OCI-LY1 (cell line): Measurements from ENCODE around the gene PRODH.
"Not testable (repeated sequence)": the region's sequence is repeated elsewhere in the genome, so short reads cannot be mapped to it uniquely, and the experiment has no call there.

Source experiments
- H2AFZ ChIP-seq: fragments of 200-600 bp; sonication (generic), shearing (Covaris generic); 2 replicates; pipeline ENCODE4 v1.6.0; 2014; ENCODE audit warnings: antibody characterized with exemption, mild to moderate bottlenecking, low read length
- H3F3A ChIP-seq: fragments of 200-600 bp; sonication (generic), shearing (Covaris generic); 2 replicates; pipeline ENCODE4 v1.6.0; 2014; ENCODE audit warnings: mild to moderate bottlenecking, antibody characterized with exemption, low read length, moderate library complexity; ENCODE audit not compliant: insufficient read depth
- H3K27ac ChIP-seq: fragments of 200-600 bp; sonication (generic); 2 replicates; pipeline ENCODE4 v1.5.1; 2014; ENCODE audit warnings: low read length, mixed run types, mild to moderate bottlenecking, low read depth; ENCODE audit not compliant: poor library complexity, severe bottlenecking
- H3K27me3 ChIP-seq: fragments of 200-600 bp; sonication (generic); 2 replicates; pipeline ENCODE4 v1.6.0; 2014; ENCODE audit warnings: antibody characterized with exemption, mild to moderate bottlenecking, low read length, moderate library complexity; ENCODE audit not compliant: insufficient read depth
- H3K36me3 ChIP-seq: fragments of 200-600 bp; sonication (generic); 2 replicates; pipeline ENCODE4 v1.6.1; 2014; ENCODE audit warnings: mild to moderate bottlenecking, antibody characterized with exemption, low read length, moderate library complexity, mixed read lengths; ENCODE audit not compliant: insufficient read depth
- H3K4me1 ChIP-seq: fragments of 200-600 bp; sonication (generic); 2 replicates; pipeline ENCODE4 v1.5.1; 2014; ENCODE audit warnings: mild to moderate bottlenecking, low read length, moderate library complexity; ENCODE audit not compliant: insufficient read depth, severe bottlenecking
- H3K4me2 ChIP-seq: fragments of 200-600 bp; sonication (generic), shearing (Covaris generic); 2 replicates; pipeline ENCODE4 v1.6.1; 2014; ENCODE audit warnings: low read length
- H3K4me3 ChIP-seq: fragments of 200-600 bp; sonication (generic); 2 replicates; pipeline ENCODE4 v1.5.1; 2014; ENCODE audit warnings: low read length, low read depth, mild to moderate bottlenecking, mixed read lengths; ENCODE audit not compliant: poor library complexity, severe bottlenecking
- H3K79me2 ChIP-seq: fragments of 200-600 bp; shearing (Covaris generic); 2 replicates; pipeline ENCODE4 v1.6.1; 2016; ENCODE audit warnings: mixed run types, low read length, mixed read lengths; ENCODE audit not compliant: insufficient read depth
- H3K9ac ChIP-seq: fragments of 200-600 bp; sonication (generic), shearing (Covaris generic); 2 replicates; pipeline ENCODE4 v1.6.1; 2014; ENCODE audit warnings: mild to moderate bottlenecking, low read length, mixed read lengths
- H3K9me2 ChIP-seq: fragments of 200-600 bp; sonication (generic), shearing (Covaris generic); 2 replicates; pipeline ENCODE4 v1.6.1; 2014; ENCODE audit warnings: low read depth, mild to moderate bottlenecking, low read length, mixed read lengths
- H3K9me3 ChIP-seq: fragments of 200-600 bp; shearing (Covaris generic); 2 replicates; pipeline ENCODE4 v1.6.1; 2014; ENCODE audit warnings: low read length, mixed read lengths
- H4K20me1 ChIP-seq: fragments of 200-600 bp; sonication (generic), shearing (Covaris generic); 2 replicates; pipeline ENCODE4 v1.6.0; 2016; ENCODE audit warnings: mild to moderate bottlenecking, low read length; ENCODE audit not compliant: insufficient read depth
- EZH2 ChIP-seq: fragments of 200-600 bp; sonication (generic), shearing (Covaris generic); IDR thresholded peaks from 2 replicates; pipeline ENCODE4 v1.8.0; 2017; ENCODE audit warnings: borderline replicate concordance, mixed run types, mild to moderate bottlenecking, antibody characterized with exemption, low read length, moderate library complexity, mixed read lengths
- TF ChIP-seq, protein P1 (sequence below): fragments of 200-600 bp; sonication (generic), shearing (Covaris generic); IDR thresholded peaks from 2 replicates; pipeline ENCODE4 v1.5.1; 2017; ENCODE audit warnings: mild to moderate bottlenecking, antibody characterized with exemption, low read length, moderate library complexity, mixed read lengths

The PRODH gene

DNA sequence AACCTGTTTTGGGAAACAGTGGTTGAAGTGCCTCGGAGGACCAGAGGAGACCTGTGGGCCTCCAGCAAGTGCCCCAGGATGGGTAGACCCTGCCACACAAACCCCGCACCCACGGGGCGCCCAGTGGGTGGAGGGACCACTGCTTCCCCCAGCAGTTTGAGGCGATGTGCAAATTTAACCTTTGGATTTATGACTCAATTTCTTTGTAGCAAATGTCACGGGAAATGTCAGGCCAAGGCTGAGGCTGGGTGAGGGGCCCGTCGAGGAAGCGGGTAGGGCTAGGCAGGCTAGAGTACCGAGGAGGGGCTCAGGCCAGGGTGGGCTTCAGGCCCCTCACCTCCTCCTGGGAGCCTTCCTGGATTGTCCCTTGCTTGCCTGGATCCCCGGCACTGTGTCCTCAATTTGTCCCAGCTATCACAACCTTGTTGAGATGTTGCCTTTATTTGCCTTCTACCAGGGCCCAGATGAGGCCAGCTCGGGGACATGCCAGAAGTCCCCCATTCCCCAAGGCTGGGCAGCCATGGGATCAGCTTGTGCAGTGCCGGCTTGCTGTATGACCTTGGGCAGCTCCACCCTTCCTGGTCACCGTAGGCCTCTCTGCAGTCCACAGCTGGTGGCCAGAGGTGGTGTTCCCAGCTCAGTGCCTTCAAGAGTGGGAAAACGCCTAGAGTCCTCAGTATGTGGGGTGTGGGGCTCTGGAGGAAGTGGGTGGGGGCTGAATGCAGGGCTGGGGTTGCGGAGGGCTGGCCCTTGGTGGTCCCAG lies 39.5 kb upstream of the PRODH start:
- Histone ChIP-seq H3K9ac (no peak overlapping the region), H3F3A (no peaks in the 10 kb centered on the region), H4K20me1 (no peaks in the 10 kb centered on the region), H2AFZ (no peak overlapping the region), H3K79me2 (no peaks in the 10 kb centered on the region), H3K4me1 (no peaks in the 10 kb centered on the region), H3K36me3 (no peaks in the 10 kb centered on the region), H3K27me3 (no peaks in the 10 kb centered on the region; the same call in 1 of the 2 replicates), H3K4me3 (no peak overlapping the region), H3K9me3 (no peaks in the 10 kb centered on the region), H3K4me2 (no peak overlapping the region), H3K27ac (no peak overlapping the region), H3K9me2 (no peaks in the 10 kb centered on the region)
- TF ChIP-seq, protein P1, sequence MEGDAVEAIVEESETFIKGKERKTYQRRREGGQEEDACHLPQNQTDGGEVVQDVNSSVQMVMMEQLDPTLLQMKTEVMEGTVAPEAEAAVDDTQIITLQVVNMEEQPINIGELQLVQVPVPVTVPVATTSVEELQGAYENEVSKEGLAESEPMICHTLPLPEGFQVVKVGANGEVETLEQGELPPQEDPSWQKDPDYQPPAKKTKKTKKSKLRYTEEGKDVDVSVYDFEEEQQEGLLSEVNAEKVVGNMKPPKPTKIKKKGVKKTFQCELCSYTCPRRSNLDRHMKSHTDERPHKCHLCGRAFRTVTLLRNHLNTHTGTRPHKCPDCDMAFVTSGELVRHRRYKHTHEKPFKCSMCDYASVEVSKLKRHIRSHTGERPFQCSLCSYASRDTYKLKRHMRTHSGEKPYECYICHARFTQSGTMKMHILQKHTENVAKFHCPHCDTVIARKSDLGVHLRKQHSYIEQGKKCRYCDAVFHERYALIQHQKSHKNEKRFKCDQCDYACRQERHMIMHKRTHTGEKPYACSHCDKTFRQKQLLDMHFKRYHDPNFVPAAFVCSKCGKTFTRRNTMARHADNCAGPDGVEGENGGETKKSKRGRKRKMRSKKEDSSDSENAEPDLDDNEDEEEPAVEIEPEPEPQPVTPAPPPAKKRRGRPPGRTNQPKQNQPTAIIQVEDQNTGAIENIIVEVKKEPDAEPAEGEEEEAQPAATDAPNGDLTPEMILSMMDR: no peak

DNA sequence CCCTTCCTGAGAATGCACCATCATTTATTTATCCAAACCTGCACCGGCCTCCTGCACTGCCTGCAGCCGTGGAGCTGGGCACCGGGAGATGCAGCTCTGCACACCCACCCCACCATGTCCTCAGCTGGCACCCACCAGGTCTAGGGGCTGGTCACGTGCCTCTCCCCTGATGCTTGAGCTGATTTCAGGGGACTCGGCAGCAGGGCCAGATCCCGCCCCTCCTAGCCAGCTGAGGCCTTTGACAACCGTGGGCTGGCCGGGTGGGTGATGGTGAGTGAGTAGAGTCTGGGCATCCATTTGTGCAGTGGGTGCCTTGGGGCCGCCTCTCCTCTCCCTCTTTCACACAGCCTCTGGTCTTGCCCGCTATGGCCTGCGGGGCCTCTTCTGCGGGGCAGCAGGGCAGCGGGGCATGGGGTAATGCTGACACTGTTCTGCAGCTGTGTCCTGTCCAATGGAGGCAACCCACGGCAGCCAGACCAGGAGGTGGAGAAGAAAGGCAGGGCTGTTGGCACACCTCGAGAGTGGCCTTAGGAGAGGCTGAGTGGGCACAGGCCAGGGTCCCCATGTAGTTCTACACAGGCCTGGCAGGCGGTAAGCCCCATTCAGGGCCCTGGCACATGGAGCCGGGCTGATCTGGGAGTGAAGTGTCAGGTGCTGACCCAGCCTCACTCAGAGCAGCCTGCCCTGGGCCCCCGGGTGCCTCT lies 38.5 kb upstream of the PRODH start:
- H3F3A ChIP-seq: no peaks in the 10 kb centered on the region
- H3K27me3 ChIP-seq: no peaks in the 10 kb centered on the region; the same call in 1 of the 2 replicates
- no peaks in the 10 kb centered on the region for H3K79me2 ChIP-seq
- H3K4me2 ChIP-seq: no peak overlapping the region
- H3K27ac ChIP-seq: no peak overlapping the region
- no peak overlapping the region for H3K9ac ChIP-seq
- TF ChIP-seq, protein P1: no peak
- no peak for TF ChIP-seq EZH2
- H4K20me1 ChIP-seq: no peaks in the 10 kb centered on the region
- H3K36me3 ChIP-seq: no peaks in the 10 kb centered on the region
- no peaks in the 10 kb centered on the region for H3K4me1 ChIP-seq
- H3K9me2 ChIP-seq: no peaks in the 10 kb centered on the region
- no peaks in the 10 kb centered on the region for H3K9me3 ChIP-seq
- no peak overlapping the region for H3K4me3 ChIP-seq
- no peak overlapping the region for H2AFZ ChIP-seq

DNA sequence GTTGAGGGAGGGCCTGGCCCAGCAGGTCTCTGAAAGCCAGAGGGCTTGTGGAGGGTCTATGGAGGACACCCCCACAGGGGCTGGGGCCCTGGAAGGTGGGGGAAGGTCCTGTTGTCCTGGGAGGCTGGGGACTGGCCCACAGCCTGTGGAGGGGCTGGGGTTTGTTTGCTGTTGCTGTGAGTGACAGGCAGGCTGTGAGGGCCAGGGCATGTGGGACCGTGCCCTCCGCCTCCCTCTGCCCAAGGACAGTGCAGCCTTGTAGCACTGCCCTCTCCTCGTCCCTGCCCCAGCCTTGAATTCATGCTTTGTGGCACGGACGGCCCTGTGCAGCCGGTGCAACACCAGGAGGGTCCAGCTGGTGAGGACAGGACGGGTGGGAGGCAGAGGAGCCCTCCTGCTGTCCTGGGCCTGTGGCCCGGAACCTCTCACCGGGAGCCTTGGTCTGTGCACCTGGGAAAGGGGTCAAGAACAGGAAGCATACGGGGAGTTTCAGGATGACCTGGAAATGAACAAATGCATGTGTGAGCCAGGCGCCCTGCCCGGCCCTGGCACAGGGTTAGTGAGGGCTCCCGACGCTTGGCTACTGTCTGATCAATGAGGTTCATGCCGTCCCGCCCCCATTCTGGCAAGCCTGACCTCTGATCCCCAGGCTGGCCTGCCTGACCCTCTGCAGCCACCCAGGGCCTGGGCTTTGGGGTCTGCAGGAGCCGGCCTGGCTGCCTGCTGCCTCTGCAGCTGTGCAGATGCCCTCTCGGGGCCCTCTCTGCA lies 37.4 kb upstream of the PRODH start:
- no peaks in the 10 kb centered on the region for H3K9me2 ChIP-seq
- H3K27me3 ChIP-seq: no peaks in the 10 kb centered on the region; the same call in 1 of the 2 replicates
- no peaks in the 10 kb centered on the region for H4K20me1 ChIP-seq
- H3K4me1 ChIP-seq: no peaks in the 10 kb centered on the region
- no peak overlapping the region for H3K9ac ChIP-seq
- H3K36me3 ChIP-seq: no peaks in the 10 kb centered on the region
- no peaks in the 10 kb centered on the region for H3F3A ChIP-seq
- no peaks in the 10 kb centered on the region for H3K9me3 ChIP-seq
- H3K4me3 ChIP-seq: no peak overlapping the region
- no peak overlapping the region for H3K4me2 ChIP-seq
- no peak overlapping the region for H2AFZ ChIP-seq
- TF ChIP-seq, protein P1: no peak
- no peak for TF ChIP-seq EZH2
- no peak overlapping the region for H3K27ac ChIP-seq
- H3K79me2 ChIP-seq: no peaks in the 10 kb centered on the region

DNA sequence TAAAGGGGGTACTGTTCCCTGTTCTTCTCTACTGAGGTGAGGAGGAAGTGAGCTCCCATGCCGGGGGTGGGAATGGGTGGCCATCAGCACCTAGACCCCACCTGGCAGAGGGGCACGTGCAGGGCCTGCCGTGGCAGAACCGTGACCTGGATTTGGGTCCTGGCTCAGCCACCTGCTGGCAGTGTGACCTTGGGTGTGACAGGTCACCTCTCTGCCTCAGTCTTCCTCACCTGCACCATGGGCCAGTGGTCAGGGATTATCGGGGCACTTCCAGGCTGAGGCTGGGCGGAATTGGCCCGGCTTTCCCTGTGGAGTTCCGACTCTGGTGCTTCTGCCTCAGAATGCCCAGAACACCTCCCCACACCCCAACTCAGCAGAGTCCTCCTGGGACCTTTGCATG lies 36.5 kb upstream of the PRODH start:
- not testable (repeated sequence) for H3K27me3 ChIP-seq, H3K4me3 ChIP-seq, H3K79me2 ChIP-seq, H3F3A ChIP-seq, H4K20me1 ChIP-seq, H3K9me3 ChIP-seq, H3K9ac ChIP-seq, H3K4me2 ChIP-seq, H3K4me1 ChIP-seq, H2AFZ ChIP-seq, H3K36me3 ChIP-seq, H3K27ac ChIP-seq, H3K9me2 ChIP-seq

GRCh38 chr22:18972029-18972428 lies 35.9 kb upstream of the PRODH start:
- H3K79me2 ChIP-seq, H3F3A ChIP-seq, H3K9me2 ChIP-seq, H3K27ac ChIP-seq, H2AFZ ChIP-seq, H3K4me2 ChIP-seq, H3K27me3 ChIP-seq, H3K4me1 ChIP-seq, H3K36me3 ChIP-seq, H4K20me1 ChIP-seq, H3K9me3 ChIP-seq, H3K9ac ChIP-seq, H3K4me3 ChIP-seq: not testable (repeated sequence)
